Karpas-422 (cell line): ENCODE results near the gene IVD. TPM values are rescaled to one million over a fixed set of nuclear protein-coding genes. Genes with fewer than 3 reads are reported as not detected.

ENCODE experiments used
- DNase-seq: peaks from one replicate; pipeline ENCODE4 v3.0.0-alpha.2; 2015
- H2AFZ ChIP-seq: fragments of 200-600 bp; sonication (generic); 2 replicates; pipeline ENCODE4 v1.6.1; 2014; ENCODE audit warnings: antibody characterized with exemption, low read length, mixed read lengths
- H3K27ac ChIP-seq: fragments of 200-600 bp; sonication (generic); 2 replicates; pipeline ENCODE4 v1.5.1; 2014; ENCODE audit warnings: mild to moderate bottlenecking, low read length, moderate library complexity
- H3K27me3 ChIP-seq: fragments of 200-600 bp; sonication (generic); 2 replicates; pipeline ENCODE4 v1.6.1; 2014; ENCODE audit warnings: low read length, mixed read lengths
- H3K36me3 ChIP-seq: fragments of 200-600 bp; sonication (generic); 2 replicates; pipeline ENCODE4 v1.6.1; 2014; ENCODE audit warnings: low read length, mixed read lengths; ENCODE audit not compliant: insufficient read depth
- H3K4me1 ChIP-seq: fragments of 200-600 bp; sonication (generic); 2 replicates; pipeline ENCODE4 v1.6.1; 2014; ENCODE audit warnings: mild to moderate bottlenecking, low read length, mixed read lengths
- H3K4me2 ChIP-seq: fragments of 200-600 bp; sonication (generic); 2 replicates; pipeline ENCODE4 v1.6.1; 2014; ENCODE audit warnings: low read length, low read depth, mild to moderate bottlenecking; ENCODE audit not compliant: poor library complexity, severe bottlenecking
- H3K4me3 ChIP-seq: fragments of 200-600 bp; sonication (generic); 2 replicates; pipeline ENCODE4 v1.5.1; 2014; ENCODE audit warnings: mild to moderate bottlenecking, antibody characterized with exemption, low read length, mixed read lengths
- H3K79me2 ChIP-seq: fragments of 200-600 bp; sonication (generic); 2 replicates; pipeline ENCODE4 v1.6.1; 2014; ENCODE audit warnings: mild to moderate bottlenecking, low read length, mixed read lengths
- H3K9ac ChIP-seq: fragments of 200-600 bp; sonication (generic); 2 replicates; pipeline ENCODE4 v1.6.0; 2014; ENCODE audit warnings: low read length
- H3K9me2 ChIP-seq: fragments of 200-600 bp; sonication (generic), shearing (Covaris generic); replicated peaks from 2 replicates; pipeline ENCODE4 v1.6.0; 2014; ENCODE audit warnings: mild to moderate bottlenecking, low read length, moderate library complexity; ENCODE audit not compliant: insufficient read depth
- H3K9me3 ChIP-seq: fragments of 300-700, 200-600 bp; sonication (generic); 2 replicates; pipeline ENCODE4 v1.6.1; 2014; ENCODE audit warnings: low read length, mixed read lengths
- H4K20me1 ChIP-seq: fragments of 200-600 bp; sonication (generic); 2 replicates; pipeline ENCODE4 v1.6.1; 2014; ENCODE audit warnings: mild to moderate bottlenecking, antibody characterized with exemption, low read length, low read depth; ENCODE audit not compliant: insufficient read depth
- total RNA-seq: library from RNA; depleted of rRNA; stranded (reverse); fragments of >200 nt; shearing (Covaris generic); gene quantifications from 2 replicates; pipeline ENCODE4 v1.2.3, GENCODE V29; 2014; ENCODE audit warnings: low replicate concordance

IVD gene
- total RNA-seq, 1 experiment from 2014 or later = 38.1 TPM

- no peaks in the 10 kb centered on the region for H3K27me3 ChIP-seq
- H3K4me3 ChIP-seq = no peak overlapping the region
- DNase-seq = no peak
- H3K9me3 ChIP-seq = no peaks in the 10 kb centered on the region
- H2AFZ ChIP-seq = peak overlapping the region; percentile 88; the same call in 1 of the 2 replicates
- no peak overlapping the region for H3K27ac ChIP-seq
- H3K9ac ChIP-seq = no peak overlapping the region
- no peaks in the 10 kb centered on the region for H3K9me2 ChIP-seq
- H3K4me2 ChIP-seq = peak overlapping the region; percentile 74
- H3K4me1 ChIP-seq = peaks cover 12% of the 10 kb centered on the region
- H3K36me3 ChIP-seq = peaks cover 24% of the 10 kb centered on the region
- no peaks in the 10 kb centered on the region for H4K20me1 ChIP-seq
- peaks cover 30% of the 10 kb centered on the region for H3K79me2 ChIP-seq
Measured at GRCh38 chr15:40381818-40382529, 23.6 kb upstream of the IVD start.

GRCh38 chr15:40382580-40383456, 22.8 kb upstream of the IVD start, which contains the start of gene KNSTRN:
TSS of gene KNSTRN (plus strand) at chr15:40382721. CDS start at chr15:40382836, 115 bp downstream.
- Histone ChIP-seq H3K4me1 (peaks cover 12% of the 10 kb centered on the region), H3K4me3 (peak within 1 kb of the TSS; percentile 92), H3K27ac (peak within 1 kb of the TSS; percentile 53), H3K9ac (peak within 1 kb of the TSS; percentile 80), H3K79me2 (peaks cover 30% of the 10 kb centered on the region), H3K36me3 (peaks cover 31% of the 10 kb centered on the region), H3K27me3 (no peaks in the 10 kb centered on the region), H3K9me3 (no peaks in the 10 kb centered on the region), H3K9me2 (no peaks in the 10 kb centered on the region), H3K4me2 (peak within 1 kb of the TSS; percentile 74), H4K20me1 (no peaks in the 10 kb centered on the region), H2AFZ (peak within 1 kb of the TSS; percentile 88; the same call in 1 of the 2 replicates)
- peak; percentile 97 for DNase-seq

DNA sequence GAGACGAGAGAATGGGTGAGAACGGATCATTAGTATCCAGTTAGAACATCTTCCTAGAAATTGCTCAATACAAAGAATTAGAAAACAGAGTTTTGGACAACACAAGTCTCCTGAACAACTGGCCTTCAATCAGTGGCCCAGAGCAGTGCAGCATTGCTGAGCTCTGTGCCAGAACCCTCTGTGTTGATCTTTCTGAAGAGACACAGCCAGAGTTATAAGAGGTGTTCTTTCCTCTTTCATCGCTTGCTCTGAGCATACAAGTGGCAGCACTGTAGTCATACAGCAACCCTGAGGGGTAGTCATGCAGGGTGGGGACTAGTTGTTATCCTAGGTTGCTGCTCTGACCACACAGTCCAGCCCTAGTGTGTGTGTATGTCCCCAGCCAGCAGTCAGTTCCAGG, 19.1 kb upstream of the IVD start:
- Histone ChIP-seq H3K4me2 (no peak overlapping the region), H3K36me3 (peaks cover 56% of the 10 kb centered on the region), H3K4me1 (peaks cover 12% of the 10 kb centered on the region), H3K9me3 (no peaks in the 10 kb centered on the region), H2AFZ (no peak overlapping the region), H3K9me2 (no peaks in the 10 kb centered on the region), H4K20me1 (no peaks in the 10 kb centered on the region), H3K9ac (no peak overlapping the region), H3K4me3 (no peak overlapping the region), H3K79me2 (peaks cover 30% of the 10 kb centered on the region), H3K27me3 (no peaks in the 10 kb centered on the region), H3K27ac (no peak overlapping the region)
- no peak for DNase-seq

DNA sequence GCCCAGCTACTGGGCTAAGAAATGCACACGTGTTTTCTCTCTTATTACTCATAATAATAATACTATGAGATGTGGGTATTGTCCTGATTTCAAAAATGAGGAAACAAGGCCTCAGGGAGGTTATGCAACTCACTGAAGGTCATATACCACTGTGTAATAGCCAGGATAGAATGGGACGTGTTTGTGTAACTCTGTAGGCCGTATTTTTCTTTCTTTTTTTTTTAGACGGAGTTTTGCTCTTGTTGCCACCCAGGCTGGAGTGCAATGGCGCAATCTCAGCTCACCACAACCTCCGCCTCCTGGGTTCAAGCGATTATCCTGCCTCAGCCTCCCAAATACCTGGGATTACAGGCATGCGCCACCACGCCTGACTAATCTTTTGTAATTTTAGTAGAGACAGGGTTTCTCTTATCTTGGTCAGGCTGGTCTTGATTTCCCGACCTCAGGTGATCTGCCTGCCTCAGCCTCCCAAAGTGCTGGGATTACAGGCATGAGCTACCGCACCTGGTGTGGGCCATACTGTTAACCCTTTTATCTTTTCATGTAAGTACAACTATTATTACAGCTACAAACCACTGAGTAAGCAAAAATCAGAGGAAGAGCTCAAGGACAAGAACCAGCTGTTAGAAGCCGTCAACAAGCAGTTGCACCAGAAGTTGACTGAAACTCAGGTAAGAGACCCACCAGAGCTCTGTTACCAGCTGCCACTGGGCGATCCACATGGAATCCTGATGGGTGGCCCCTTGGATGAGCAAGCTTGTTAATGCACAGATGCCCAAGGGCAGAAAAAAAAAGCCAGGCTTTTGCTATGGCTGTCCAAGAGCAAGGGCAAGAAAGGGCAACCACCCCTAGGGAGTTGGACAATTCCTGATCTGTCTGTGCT, 16.4 kb upstream of the IVD start:
- Histone ChIP-seq H3K9me2 (no peaks in the 10 kb centered on the region), H3K79me2 (peaks cover 15% of the 10 kb centered on the region), H3K27me3 (no peaks in the 10 kb centered on the region), H3K9ac (no peak overlapping the region), H4K20me1 (no peaks in the 10 kb centered on the region), H3K36me3 (peaks cover 78% of the 10 kb centered on the region), H3K27ac (no peak overlapping the region), H2AFZ (no peak overlapping the region), H3K9me3 (no peaks in the 10 kb centered on the region), H3K4me2 (no peak overlapping the region), H3K4me1 (peaks cover 6% of the 10 kb centered on the region), H3K4me3 (no peak overlapping the region)
- DNase-seq = no peak

DNA sequence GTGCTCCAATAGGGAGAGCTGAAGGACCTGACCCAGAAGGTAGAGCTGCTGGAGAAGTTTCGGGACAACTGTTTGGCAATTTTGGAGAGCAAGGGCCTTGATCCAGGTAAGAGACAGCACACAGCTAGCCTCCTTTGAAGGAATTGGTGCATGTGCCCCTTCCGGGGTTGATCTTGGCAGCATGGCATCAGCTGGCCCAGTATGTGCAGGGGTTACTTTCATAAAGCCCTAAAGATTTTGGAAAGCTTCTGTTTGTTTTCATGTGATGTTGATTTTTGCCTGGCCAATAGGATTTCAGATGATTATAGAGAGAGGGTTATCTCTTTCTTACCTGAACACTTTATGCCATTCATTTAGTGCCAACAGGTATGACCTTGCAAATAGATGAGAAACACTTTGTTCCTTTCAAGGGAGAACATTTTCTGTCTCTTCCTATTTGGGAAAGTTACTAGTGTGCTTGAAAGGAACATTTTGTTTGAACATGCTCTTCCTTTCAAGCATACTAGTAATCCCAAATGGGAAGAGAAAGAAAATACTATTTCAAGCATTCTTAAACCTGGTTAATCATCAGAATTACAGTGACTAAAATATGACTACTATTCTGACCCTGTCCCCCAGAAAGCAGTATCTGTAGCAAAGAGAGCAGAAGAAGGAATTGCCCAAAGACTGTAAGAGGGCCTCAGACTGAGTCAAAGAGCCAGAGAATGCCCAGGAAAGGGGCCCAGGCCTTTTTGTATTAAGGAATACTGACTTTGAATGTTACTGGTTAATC, 15.6 kb upstream of the IVD start:
- Histone ChIP-seq H3K27ac (no peak overlapping the region), H3K4me1 (no peaks in the 10 kb centered on the region), H3K4me3 (no peak overlapping the region), H4K20me1 (no peaks in the 10 kb centered on the region), H3K9ac (no peak overlapping the region), H2AFZ (no peak overlapping the region), H3K36me3 (peaks cover 71% of the 10 kb centered on the region), H3K4me2 (no peak overlapping the region), H3K9me2 (no peaks in the 10 kb centered on the region), H3K9me3 (no peaks in the 10 kb centered on the region), H3K27me3 (no peaks in the 10 kb centered on the region), H3K79me2 (peaks cover 7% of the 10 kb centered on the region)
- DNase-seq = no peak

DNA sequence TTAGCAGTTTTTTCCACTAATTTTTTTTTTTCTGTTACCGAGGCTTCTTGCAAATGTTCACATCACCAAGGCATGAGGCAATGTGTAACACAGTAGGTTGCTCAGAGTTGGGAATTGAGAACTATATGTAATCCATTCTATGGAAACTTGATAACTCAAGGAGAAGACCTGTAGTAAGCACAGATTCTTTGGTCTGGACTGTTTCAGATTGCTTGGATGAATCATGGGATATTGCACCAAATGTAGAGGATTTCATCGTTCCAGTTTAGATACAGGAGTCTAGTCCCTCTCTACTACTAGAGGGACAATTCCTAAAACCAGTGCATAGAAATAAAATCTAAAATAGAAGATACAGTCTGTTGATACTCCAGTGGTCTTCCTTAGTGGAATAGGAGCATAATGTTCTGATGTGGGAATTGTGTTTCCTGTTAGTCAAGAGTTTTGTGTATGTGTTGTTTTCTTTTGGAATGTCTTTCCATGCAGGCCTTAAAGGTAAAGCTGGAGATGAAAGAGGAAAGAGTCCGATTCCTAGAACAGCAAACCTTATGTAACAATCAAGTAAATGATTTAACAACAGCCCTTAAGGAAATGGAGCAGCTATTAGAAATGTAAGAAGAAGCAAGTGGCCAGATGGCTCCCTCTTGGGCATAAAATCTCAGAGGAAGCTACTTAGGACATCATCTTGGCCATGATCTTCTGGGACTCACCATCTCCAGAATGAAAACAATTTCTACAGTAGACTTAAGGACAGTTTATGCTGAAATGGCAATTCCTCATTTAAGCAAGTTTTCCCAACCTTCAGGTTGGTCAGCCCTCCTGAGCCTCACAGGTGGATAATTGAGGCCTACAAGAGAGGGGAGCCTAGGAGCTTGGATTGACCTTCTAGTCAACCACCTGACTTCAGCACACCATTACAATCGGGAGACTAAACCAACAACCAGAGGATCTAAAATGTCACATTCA, 12.3 kb upstream of the IVD start:
- peaks cover 48% of the 10 kb centered on the region for H3K36me3 ChIP-seq
- no peaks in the 10 kb centered on the region for H3K79me2 ChIP-seq
- H3K9me2 ChIP-seq = no peaks in the 10 kb centered on the region

More for the DNA sequence above, 12.3 kb upstream of the IVD start:
- H3K27me3 ChIP-seq = no peaks in the 10 kb centered on the region
- DNase-seq = no peak
- H3K4me2 ChIP-seq = no peak overlapping the region
- no peak overlapping the region for H3K4me3 ChIP-seq
- no peak overlapping the region for H3K9ac ChIP-seq
- no peaks in the 10 kb centered on the region for H3K4me1 ChIP-seq
- H3K9me3 ChIP-seq = no peaks in the 10 kb centered on the region
- no peak overlapping the region for H3K27ac ChIP-seq
- H2AFZ ChIP-seq = no peak overlapping the region
- no peaks in the 10 kb centered on the region for H4K20me1 ChIP-seq
